ENCODE data around the gene FXYD2.

DNA sequence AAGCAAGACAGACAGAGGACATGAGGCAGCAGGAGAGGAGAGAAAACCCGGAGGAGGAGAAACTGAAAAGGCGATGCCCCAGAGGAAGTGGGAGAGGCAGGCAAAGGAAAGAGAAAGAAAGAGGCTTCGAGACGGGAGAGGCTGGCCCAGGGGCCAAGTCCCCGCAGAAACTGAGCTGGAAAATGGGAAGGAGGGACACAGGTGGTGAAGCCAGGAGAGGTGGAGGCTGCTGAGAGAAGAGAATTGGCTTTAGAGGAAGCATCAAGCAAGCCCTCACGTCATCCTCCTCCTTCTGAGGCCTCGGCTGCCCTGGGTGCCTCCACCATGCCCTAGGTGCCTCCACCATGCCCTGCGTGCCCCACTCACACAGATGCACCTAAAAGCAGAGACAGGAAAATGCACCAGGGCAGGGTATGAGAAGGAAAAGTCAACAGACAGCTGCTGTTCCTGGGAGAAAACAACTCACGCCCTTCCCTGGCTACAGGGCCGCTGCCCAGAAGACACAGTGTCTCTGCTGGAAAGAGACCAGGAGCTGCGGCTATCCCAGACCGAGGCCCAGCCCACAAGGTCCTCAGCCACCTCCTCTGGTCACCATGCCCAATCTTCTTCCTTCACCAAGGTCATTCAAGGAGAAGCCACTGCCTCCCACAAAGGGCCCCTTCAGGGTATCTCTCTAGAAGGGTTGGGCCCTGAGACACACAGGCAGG lies 37.6 kb upstream of the FXYD2 start:
- no peak for TF ChIP-seq CTCF (IDR thresholded peaks at IDR 0.05)
- TF ChIP-seq POLR2A (IDR thresholded peaks at IDR 0.05): no peak

Measured in right lobe of liver (tissue), 4 donors.